Suprapubic skin (tissue), 4 donors: ENCODE data around the gene RPE65. TPM values are rescaled to one million over a fixed set of nuclear protein-coding genes. Genes with fewer than 3 reads are reported as not detected.
"Not testable (repeated sequence)": the region's sequence is repeated elsewhere in the genome, so short reads cannot be mapped to it uniquely, and the experiment has no call there.

Source experiments
- DNase-seq, 2 donors: peaks; one replicate each; pipeline ENCODE4 v3.0.0-alpha.2; 2019; ENCODE audit warnings: low spot score in 2 of 2
- H3K27ac ChIP-seq: fragments of 200-600 bp; sonication (generic); one replicate; pipeline ENCODE4 v1.5.1; 2019
- H3K27me3 ChIP-seq: fragments of 200-600 bp; sonication (generic); one replicate; pipeline ENCODE4 v1.5.1; 2019
- H3K36me3 ChIP-seq: fragments of 200-600 bp; sonication (generic); one replicate; pipeline ENCODE4 v1.5.1; 2019
- H3K4me1 ChIP-seq: fragments of 200-600 bp; sonication (generic); one replicate; pipeline ENCODE4 v1.5.1; 2019
- H3K4me3 ChIP-seq: fragments of 200-600 bp; sonication (generic); one replicate; pipeline ENCODE4 v1.5.1; 2019; ENCODE audit warnings: mild to moderate bottlenecking
- H3K9me3 ChIP-seq: fragments of 200-600 bp; sonication (generic); one replicate; pipeline ENCODE4 v1.5.1; 2019
- CTCF ChIP-seq, 2 donors: fragments of 200-600 bp in 1 of 2; fragments of 450-650 bp in 1 of 2; sonication (generic) in 1 of 2; IDR thresholded peaks; one replicate each; pipeline ENCODE4 v1.5.1; 2016 to 2019; ENCODE audit warnings: antibody characterized with exemption in 2 of 2, mild to moderate bottlenecking in 1 of 2, moderate library complexity in 1 of 2
- EP300 ChIP-seq: sonication (generic); formaldehyde crosslinking; IDR thresholded peaks from one replicate; pipeline ENCODE4 v1.6.1; 2017; ENCODE audit warnings: antibody characterized with exemption
- POLR2A ChIP-seq, 2 donors: fragments of 450-650 bp; IDR thresholded peaks; one replicate each; pipeline ENCODE4 v1.6.1; 2017; ENCODE audit warnings: antibody characterized with exemption in 2 of 2, mild to moderate bottlenecking in 2 of 2, moderate library complexity in 2 of 2
- POLR2AphosphoS5 ChIP-seq, 3 donors: sonication (generic); formaldehyde crosslinking; IDR thresholded peaks; one replicate each; pipeline ENCODE4 v1.6.1; 2017; ENCODE audit warnings: antibody characterized with exemption in 3 of 3
- WGBS: methylation state at CpG from one replicate; pipeline ENCODE4 v1.1.5; 2018; 5-methylcytosine and 5-hydroxymethylcytosine counted together
- total RNA-seq, 4 donors: library from RNA; depleted of rRNA; stranded (reverse); fragments of >200 nt; gene quantifications; one replicate each; pipeline ENCODE4 v1.1.0, GENCODE V29; 2016

The RPE65 gene
- total RNA-seq, 4 donors from 2014 or later, result not detected

- Histone ChIP-seq H3K27ac (no peak overlapping the region), H3K4me1 (no peaks in the 10 kb centered on the region), H3K4me3 (no peak overlapping the region), H3K9me3 (no peaks in the 10 kb centered on the region), H3K36me3 (no peaks in the 10 kb centered on the region), H3K27me3 (no peaks in the 10 kb centered on the region)
- 89% methylated on average over 3 of the region's 3 CpGs for WGBS
- TF ChIP-seq POLR2AphosphoS5 (IDR thresholded peaks at IDR 0.05), result no peak
- TF ChIP-seq CTCF (IDR thresholded peaks at IDR 0.05), result no peak
- TF ChIP-seq EP300, result no peak
- TF ChIP-seq POLR2A (IDR thresholded peaks at IDR 0.05), result no peak
- no peak for DNase-seq
Observed at GRCh38 chr1:68481041-68481440, 31.3 kb upstream of the RPE65 start.

- TF ChIP-seq POLR2A (IDR thresholded peaks at IDR 0.05), result no peak
- TF ChIP-seq EP300, result no peak
- no peak for TF ChIP-seq CTCF (IDR thresholded peaks at IDR 0.05)
- no peak for TF ChIP-seq POLR2AphosphoS5 (IDR thresholded peaks at IDR 0.05)
- no peaks in the 10 kb centered on the region for H3K4me1 ChIP-seq
- no peaks in the 10 kb centered on the region for H3K9me3 ChIP-seq
- H3K36me3 ChIP-seq, result no peaks in the 10 kb centered on the region
- H3K27me3 ChIP-seq, result no peaks in the 10 kb centered on the region
- WGBS, result 98% methylated on average over 2 of the region's 2 CpGs
- no peak for DNase-seq
- no peak overlapping the region for H3K4me3 ChIP-seq
- no peak overlapping the region for H3K27ac ChIP-seq
Observed at GRCh38 chr1:68479501-68479900, 29.7 kb upstream of the RPE65 start.

- TF ChIP-seq POLR2AphosphoS5 (IDR thresholded peaks at IDR 0.05) (no peak), EP300 (no peak), CTCF (IDR thresholded peaks at IDR 0.05) (no peak), POLR2A (IDR thresholded peaks at IDR 0.05) (no peak)
- H3K4me1 ChIP-seq, result no peaks in the 10 kb centered on the region
- H3K36me3 ChIP-seq, result no peaks in the 10 kb centered on the region
- H3K9me3 ChIP-seq, result no peaks in the 10 kb centered on the region
- 97% methylated on average over 2 of the region's 2 CpGs for WGBS
- no peak overlapping the region for H3K4me3 ChIP-seq
- DNase-seq, result no peak
- H3K27me3 ChIP-seq, result no peaks in the 10 kb centered on the region
- no peak overlapping the region for H3K27ac ChIP-seq
Observed at GRCh38 chr1:68478662-68479061, 28.9 kb upstream of the RPE65 start.

- not testable (repeated sequence) for H3K36me3 ChIP-seq, H3K4me3 ChIP-seq, H3K9me3 ChIP-seq, H3K4me1 ChIP-seq, H3K27me3 ChIP-seq, H3K27ac ChIP-seq, DNase-seq
- 86% methylated on average over 2 of the region's 2 CpGs for WGBS
Observed at GRCh38 chr1:68476626-68477025, 26.9 kb upstream of the RPE65 start.

GRCh38 chr1:68473060-68473459, 23.3 kb upstream of the RPE65 start:
- DNase-seq, result no peak
- Histone ChIP-seq H3K4me3 (no peak overlapping the region), H3K27me3 (no peaks in the 10 kb centered on the region), H3K4me1 (no peaks in the 10 kb centered on the region), H3K36me3 (no peaks in the 10 kb centered on the region), H3K27ac (no peak overlapping the region), H3K9me3 (no peaks in the 10 kb centered on the region)
- TF ChIP-seq POLR2AphosphoS5 (IDR thresholded peaks at IDR 0.05) (no peak), EP300 (no peak), CTCF (IDR thresholded peaks at IDR 0.05) (no peak), POLR2A (IDR thresholded peaks at IDR 0.05) (no peak)

GRCh38 chr1:68470388-68470970, 20.7 kb upstream of the RPE65 start:
- TF ChIP-seq POLR2A (IDR thresholded peaks at IDR 0.05) (no peak), EP300 (no peak), POLR2AphosphoS5 (IDR thresholded peaks at IDR 0.05) (no peak), CTCF (IDR thresholded peaks at IDR 0.05) (peak in 1 of 2 donors; percentile 37)

More at GRCh38 chr1:68470388-68470970, 20.7 kb upstream of the RPE65 start:
- Histone ChIP-seq H3K4me1 (no peaks in the 10 kb centered on the region), H3K27ac (no peak overlapping the region), H3K4me3 (no peak overlapping the region), H3K36me3 (no peaks in the 10 kb centered on the region), H3K27me3 (no peaks in the 10 kb centered on the region), H3K9me3 (no peaks in the 10 kb centered on the region)
- 78% methylated on average over 2 of the region's 2 CpGs for WGBS
- no peak for DNase-seq
